GM12878 (cell line): ENCODE data around the gene MYLK3. TPM values are rescaled to one million over a fixed set of nuclear protein-coding genes. Genes with fewer than 3 reads are reported as not detected.

Source experiments
- ATAC-seq: fragments of 200-7000 bp; cut with Tn5 transposase; 3 replicates; pipeline ENCODE4 v1.9.1; 2020; ENCODE audit warnings: mild to moderate bottlenecking, moderate library complexity
- BruUV-seq: library from RNA; stranded (reverse); fragments of 400-500 nt; replicated peaks from 2 replicates; lab custom pipeline; 2021; lab: Mats Ljungman, UMichigan
- CTCF ChIA-PET: fragments of 300-600 bp; sonication (Branson Sonifier 250); formaldehyde crosslinking; extraction: SDS; loops from one replicate; lab custom pipeline; 2021; ENCODE audit warnings: inconsistent platforms; lab: Yijun Ruan, JAX
- POLR2A ChIA-PET: fragments of 350-600 bp; formaldehyde crosslinking; extraction: SDS; loops from one replicate; lab custom pipeline; 2021; ENCODE audit warnings: inconsistent platforms; lab: Charles Lee
- RAD21 ChIA-PET: fragments of 300-600 bp; sonication (Branson Sonifier 250); formaldehyde crosslinking; loops from one replicate; lab custom pipeline; 2023; ENCODE audit warnings: antibody characterized with exemption; ENCODE audit not compliant: unreplicated experiment; lab: Charles Lee
- SMC1A ChIA-PET: fragments of 300-600 bp; sonication (Branson Sonifier 250); formaldehyde crosslinking; loops from one replicate; lab custom pipeline; 2023; ENCODE audit not compliant: unreplicated experiment, uncharacterized antibody; lab: Charles Lee
- DNase-seq: peaks from one replicate; pipeline ENCODE4 v3.0.0-alpha.2; 2011; ENCODE audit warnings: low read depth, low spot score
- FAIRE-seq: peaks from 3 replicates; lab custom pipeline; 2011; peaks lifted over from hg19 to GRCh38; lab: Jason Lieb, UNC
- H2AFZ ChIP-seq: 2 replicates; pipeline ENCODE4 v1.6.0; 2011; ENCODE audit warnings: low read depth, low read length, control low read depth; ENCODE audit not compliant: control insufficient read depth
- H3K27ac ChIP-seq: 2 replicates; pipeline ENCODE4 v1.5.1; 2011; ENCODE audit warnings: control low read depth; ENCODE audit not compliant: control insufficient read depth, insufficient read depth
- H3K27me3 ChIP-seq, 2 experiments: replicated peaks in 1 of 2; 2 replicates each; pipeline versions ENCODE4 v1.6.0 to v1.6.1; 2011; ENCODE audit warnings: low read length in 1 of 2; ENCODE audit not compliant: control insufficient read depth in 2 of 2, insufficient read depth in 2 of 2
- H3K36me3 ChIP-seq, 2 experiments: 2 replicates each; pipeline ENCODE4 v1.5.1; 2011; ENCODE audit warnings: low read length in 1 of 2; ENCODE audit not compliant: control insufficient read depth in 2 of 2, insufficient read depth in 2 of 2
- H3K4me1 ChIP-seq: 2 replicates; pipeline ENCODE4 v1.6.1; 2011; ENCODE audit warnings: mild to moderate bottlenecking, low read length, moderate library complexity, mixed read lengths; ENCODE audit not compliant: control insufficient read depth, insufficient read depth
- H3K4me2 ChIP-seq: 2 replicates; pipeline ENCODE4 v1.6.0; 2011; ENCODE audit warnings: control low read depth; ENCODE audit not compliant: control insufficient read depth, insufficient read depth
- H3K4me3 ChIP-seq: fragments of 200-600 bp; sonication (generic); 2 replicates; pipeline ENCODE4 v1.5.1; 2016
- H3K79me2 ChIP-seq: 2 replicates; pipeline ENCODE4 v1.6.0; 2011; ENCODE audit warnings: low read length; ENCODE audit not compliant: control insufficient read depth, insufficient read depth
- H3K9ac ChIP-seq: 2 replicates; pipeline ENCODE4 v1.8.0; 2011; ENCODE audit warnings: low read length, control low read depth, mixed read lengths; ENCODE audit not compliant: control insufficient read depth, insufficient read depth
- H3K9me3 ChIP-seq: replicated peaks from 3 replicates; pipeline ENCODE4 v1.5.1; 2011; ENCODE audit warnings: mild to moderate bottlenecking, low read length; ENCODE audit not compliant: control insufficient read depth, insufficient read depth
- H4K20me1 ChIP-seq: 2 replicates; pipeline ENCODE4 v1.6.0; 2011; ENCODE audit not compliant: control insufficient read depth, insufficient read depth
- CHD1 ChIP-seq: IDR thresholded peaks from 2 replicates; pipeline ENCODE4 v1.6.1; 2012; ENCODE audit warnings: low read depth, low read length, improper control_type of control experiment
- CREB1 ChIP-seq: IDR thresholded peaks from 2 replicates; pipeline ENCODE4 v1.6.1; 2012; ENCODE audit warnings: low read depth, mild to moderate bottlenecking, inconsistent platforms
- CREM ChIP-seq: IDR thresholded peaks from 2 replicates; pipeline ENCODE4 v1.6.1; 2014; ENCODE audit warnings: antibody characterized with exemption, low read depth
- FOXM1 ChIP-seq: IDR thresholded peaks from 2 replicates; pipeline ENCODE4 v1.6.1; 2012; ENCODE audit warnings: low read depth, mild to moderate bottlenecking, inconsistent platforms, low read length, moderate library complexity
- IKZF1 ChIP-seq: fragments of 450-650 bp; conservative IDR thresholded peaks from 2 replicates; pipeline ENCODE4 v1.6.1; 2017; ENCODE audit warnings: antibody characterized with exemption, mild to moderate bottlenecking
- KAT2A ChIP-seq: conservative IDR thresholded peaks from 2 replicates; pipeline ENCODE4 v1.6.1; 2011; ENCODE audit warnings: low read depth, low read length; ENCODE audit not compliant: control insufficient read depth
- NBN ChIP-seq: fragments of 450-650 bp; IDR thresholded peaks from 2 replicates; pipeline ENCODE4 v1.6.1; 2016
- NFXL1 ChIP-seq: fragments of 450-650 bp; IDR thresholded peaks from 2 replicates; pipeline ENCODE4 v1.6.1; 2017; ENCODE audit warnings: antibody characterized with exemption, mild to moderate bottlenecking, borderline replicate concordance
- RAD51 ChIP-seq: fragments of 450-650 bp; IDR thresholded peaks from 2 replicates; pipeline ENCODE4 v1.6.1; 2016; ENCODE audit warnings: moderate library complexity, mild to moderate bottlenecking, inconsistent platforms
- RELA ChIP-seq: fragments of 450-650 bp; IDR thresholded peaks from 2 replicates; pipeline ENCODE4 v1.8.0; 2014; ENCODE audit warnings: borderline replicate concordance; ENCODE audit not compliant: partially characterized antibody
- WGBS: methylation state at CpG from one replicate; pipeline ENCODE4 v1.1.6; 2016; ENCODE audit warnings: low lambda C conversion rate; ENCODE audit not compliant: insufficient replicate concordance, insufficient coverage; ENCODE audit errors: missing lambda C conversion rate; 5-methylcytosine and 5-hydroxymethylcytosine counted together
- in situ Hi-C: fragments of 300-500 bp; cut with MboI; formaldehyde crosslinking; loops from 9 replicates; pipeline ENCODE4 v1.14.3; 2018; ENCODE audit warnings: mixed read lengths
- intact Hi-C: fragments of 100-400 bp; cut with micrococcal nuclease; formaldehyde crosslinking; loops from one replicate; pipeline ENCODE4 v1.14.2; 2022; ENCODE audit not compliant: unreplicated experiment
- polyA plus RNA-seq, 11 experiments: library from polyadenylated mRNA; depleted of rRNA in 4 of 11; unstranded in 6 of 11; stranded (reverse) in 5 of 11; fragments of >200 nt; fragmentation: Nextera tagmentation in 4 of 11; fragmentation: Illumina TruSeq in 1 of 11; extraction: Ambion mirVana in 4 of 11; extraction: Trizol in 1 of 11; gene quantifications; 1 replicate in 1 of 11; 2 replicates in 10 of 11; pipeline versions ENCODE4 v1.2.1 to v1.2.3, GENCODE V29; 2011 to 2016; ENCODE audit warnings: inconsistent platforms in 2 of 11, missing spikeins in 2 of 11, low read depth in 1 of 11
- total RNA-seq, 4 experiments: library from RNA; depleted of rRNA in 3 of 4; stranded (reverse); fragments of >200 nt in 3 of 4; fragmentation: Illumina TruSeq in 1 of 4; extraction: Trizol in 1 of 4; gene quantifications; 2 replicates each; pipeline versions ENCODE4 v1.2.1 to v1.2.3, GENCODE V29; 2013 to 2021
- TF ChIP-seq, protein P1 (sequence below): fragments of 450-650 bp; IDR thresholded peaks from 2 replicates; pipeline ENCODE4 v1.6.1; 2017; ENCODE audit warnings: mild to moderate bottlenecking, low read depth, inconsistent platforms; ENCODE audit not compliant: poor library complexity, severe bottlenecking
- TF ChIP-seq, protein P2 (sequence below): fragments of 450-650 bp; IDR thresholded peaks from 2 replicates; pipeline ENCODE4 v1.6.1; 2018; ENCODE audit warnings: borderline replicate concordance, mild to moderate bottlenecking; ENCODE audit not compliant: partially characterized antibody

The MYLK3 gene
- total and polyA plus RNA-seq, 10 of the 15 experiments (the other 5 are each of a cell fraction or from before 2014, with no cell fraction given) = 0.02 to 0.46 (median 0.17) TPM

DNA sequence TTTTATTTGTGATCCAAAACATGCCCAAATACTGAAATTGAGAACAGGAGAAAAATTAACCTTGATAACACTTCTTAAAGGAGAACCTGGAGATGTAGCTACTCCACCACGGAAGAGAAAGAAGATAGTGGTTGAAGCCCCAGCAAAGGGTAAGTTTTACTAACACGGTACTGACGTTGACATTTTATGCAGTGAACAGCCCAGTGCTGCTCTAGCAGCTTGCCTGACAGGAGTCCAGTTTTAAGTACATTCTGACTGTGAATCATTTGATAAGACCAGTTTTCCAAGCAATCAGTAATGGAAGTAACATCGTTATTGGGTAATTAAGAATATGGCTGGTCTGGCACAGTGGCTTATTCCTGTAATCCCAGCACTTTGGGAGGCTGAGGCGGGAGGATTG is 52.2 kb downstream of the MYLK3 start:
- intact Hi-C loops (no loop called here), in situ Hi-C loops (loop anchor here (10.0 kb wide), 1 partner anchor 129 kb away; no protein-coding TSS in a partner anchor)
- TF ChIP-seq CREM = no peak
- TF ChIP-seq IKZF1 = no peak
- TF ChIP-seq, protein P1, sequence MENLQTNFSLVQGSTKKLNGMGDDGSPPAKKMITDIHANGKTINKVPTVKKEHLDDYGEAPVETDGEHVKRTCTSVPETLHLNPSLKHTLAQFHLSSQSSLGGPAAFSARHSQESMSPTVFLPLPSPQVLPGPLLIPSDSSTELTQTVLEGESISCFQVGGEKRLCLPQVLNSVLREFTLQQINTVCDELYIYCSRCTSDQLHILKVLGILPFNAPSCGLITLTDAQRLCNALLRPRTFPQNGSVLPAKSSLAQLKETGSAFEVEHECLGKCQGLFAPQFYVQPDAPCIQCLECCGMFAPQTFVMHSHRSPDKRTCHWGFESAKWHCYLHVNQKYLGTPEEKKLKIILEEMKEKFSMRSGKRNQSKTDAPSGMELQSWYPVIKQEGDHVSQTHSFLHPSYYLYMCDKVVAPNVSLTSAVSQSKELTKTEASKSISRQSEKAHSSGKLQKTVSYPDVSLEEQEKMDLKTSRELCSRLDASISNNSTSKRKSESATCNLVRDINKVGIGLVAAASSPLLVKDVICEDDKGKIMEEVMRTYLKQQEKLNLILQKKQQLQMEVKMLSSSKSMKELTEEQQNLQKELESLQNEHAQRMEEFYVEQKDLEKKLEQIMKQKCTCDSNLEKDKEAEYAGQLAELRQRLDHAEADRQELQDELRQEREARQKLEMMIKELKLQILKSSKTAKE = no peak
- ChIA-PET POLR2A (interaction anchor here (0.6 kb wide), 1 partner anchor 31 kb away, joined by 3 read pairs; no protein-coding TSS in a partner anchor), CTCF (interaction anchor here (1.1 to 1.8 kb wide), 3 partner anchors 18 to 26 kb away, joined by 3 to 7 read pairs (median 3); no protein-coding TSS in a partner anchor), RAD21 (no interaction called here), SMC1A (interaction anchor here (1.0 to 1.5 kb wide), 3 partner anchors 9 to 99 kb away, joined by 3 to 5 read pairs (median 3); no protein-coding TSS in a partner anchor)
- Histone ChIP-seq H3K4me3 (no peak overlapping the region), H2AFZ (no peak overlapping the region), H3K27ac (no peak overlapping the region), H3K4me1 (no peaks in the 10 kb centered on the region), H4K20me1 (no peaks in the 10 kb centered on the region), H3K9me3 (no peaks in the 10 kb centered on the region), H3K36me3 (peaks cover 2 to 20% of the 10 kb centered on the region in 2 experiments; a peak in 2 of 4 replicates), H3K4me2 (no peak overlapping the region), H3K27me3 (no peaks in the 10 kb centered on the region), H3K9ac (no peak overlapping the region), H3K79me2 (peaks cover 21% of the 10 kb centered on the region)
- DNase-seq (no peak), ATAC-seq (no peak), FAIRE-seq (no peak)
- no TSS peak for BruUV-seq
- 99% methylated on average over 5 of the region's 5 CpGs for WGBS

DNA sequence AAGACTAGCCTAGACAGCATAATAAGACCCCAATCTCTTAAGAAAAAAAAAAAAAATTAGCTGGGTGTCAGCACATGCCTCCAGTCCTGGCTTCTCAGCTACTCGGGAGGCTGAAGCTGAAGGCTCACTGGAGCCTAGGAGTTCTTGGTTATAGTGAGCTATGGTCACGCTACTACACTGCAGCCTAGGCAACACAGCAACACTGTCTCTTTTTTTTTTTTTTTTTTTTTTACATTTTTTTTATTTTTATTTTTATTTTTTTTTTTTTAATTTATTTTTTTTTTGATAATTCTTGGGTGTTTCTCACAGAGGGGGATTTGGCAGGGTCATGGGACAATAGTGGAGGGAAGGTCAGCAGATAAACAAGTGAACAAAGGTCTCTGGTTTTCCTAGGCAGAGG is 54.5 kb downstream of the MYLK3 start:
- CTCF ChIA-PET = interaction anchor here (0.6 to 4.9 kb wide), 5 partner anchors 12 to 215 kb away, joined by 3 to 44 read pairs (median 5); no protein-coding TSS in a partner anchor

More for the DNA sequence above, 54.5 kb downstream of the MYLK3 start:
- H3K36me3 ChIP-seq = peaks cover 2 to 20% of the 10 kb centered on the region in 2 experiments; a peak in 2 of 4 replicates
- no peaks in the 10 kb centered on the region for H3K9me3 ChIP-seq
- H3K4me3 ChIP-seq = no peak overlapping the region
- ChIA-PET RAD21 (no interaction called here), POLR2A (no interaction called here)
- ATAC-seq = no peak
- no peaks in the 10 kb centered on the region for H3K4me1 ChIP-seq
- H4K20me1 ChIP-seq = no peaks in the 10 kb centered on the region
- intact Hi-C loops = no loop called here
- BruUV-seq = no TSS peak
- H3K27ac ChIP-seq = no peak overlapping the region
- TF ChIP-seq IKZF1 (no peak), NBN (no peak), CREB1 (no peak), CHD1 (no peak), RELA (no peak), KAT2A (no peak), RAD51 (no peak), FOXM1 (no peak), NFXL1 (no peak)
- TF ChIP-seq, protein P2, sequence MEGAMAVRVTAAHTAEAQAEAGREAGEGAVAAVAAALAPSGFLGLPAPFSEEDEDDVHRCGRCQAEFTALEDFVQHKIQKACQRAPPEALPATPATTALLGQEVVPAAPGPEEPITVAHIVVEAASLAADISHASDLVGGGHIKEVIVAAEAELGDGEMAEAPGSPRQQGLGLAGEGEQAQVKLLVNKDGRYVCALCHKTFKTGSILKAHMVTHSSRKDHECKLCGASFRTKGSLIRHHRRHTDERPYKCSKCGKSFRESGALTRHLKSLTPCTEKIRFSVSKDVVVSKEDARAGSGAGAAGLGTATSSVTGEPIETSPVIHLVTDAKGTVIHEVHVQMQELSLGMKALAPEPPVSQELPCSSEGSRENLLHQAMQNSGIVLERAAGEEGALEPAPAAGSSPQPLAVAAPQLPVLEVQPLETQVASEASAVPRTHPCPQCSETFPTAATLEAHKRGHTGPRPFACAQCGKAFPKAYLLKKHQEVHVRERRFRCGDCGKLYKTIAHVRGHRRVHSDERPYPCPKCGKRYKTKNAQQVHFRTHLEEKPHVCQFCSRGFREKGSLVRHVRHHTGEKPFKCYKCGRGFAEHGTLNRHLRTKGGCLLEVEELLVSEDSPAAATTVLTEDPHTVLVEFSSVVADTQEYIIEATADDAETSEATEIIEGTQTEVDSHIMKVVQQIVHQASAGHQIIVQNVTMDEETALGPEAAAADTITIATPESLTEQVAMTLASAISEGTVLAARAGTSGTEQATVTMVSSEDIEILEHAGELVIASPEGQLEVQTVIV = no peak
- TF ChIP-seq, all 136 proteins: peak for 0
- FAIRE-seq (no peak), DNase-seq (no peak)
- H3K4me2 ChIP-seq = no peak overlapping the region
- H3K27me3 ChIP-seq = no peaks in the 10 kb centered on the region
- H2AFZ ChIP-seq = no peak overlapping the region
- SMC1A ChIA-PET = interaction anchor here (1.4 to 4.2 kb wide), 4 partner anchors 16 to 107 kb away, joined by 6 to 49 read pairs (median 10); no protein-coding TSS in a partner anchor
- in situ Hi-C loops = loop anchor here (10.0 kb wide), 1 partner anchor 131 kb away; no protein-coding TSS in a partner anchor
- 90% methylated on average over 2 of the region's 2 CpGs for WGBS
- H3K79me2 ChIP-seq = peaks cover 40% of the 10 kb centered on the region
- no peak overlapping the region for H3K9ac ChIP-seq
